Vagina (tissue), 2 donors: ENCODE results near the gene PTPRD. TPM values are rescaled to one million over a fixed set of nuclear protein-coding genes. Genes with fewer than 3 reads are reported as not detected.

Experiments
- DNase-seq, 2 donors: peaks; one replicate each; pipeline ENCODE4 v3.0.0-alpha.2; 2017; ENCODE audit errors: extremely low spot score in 2 of 2
- H3K27ac ChIP-seq: fragments of 200-600 bp; sonication (generic); one replicate; pipeline ENCODE4 v1.5.1; 2019
- H3K27me3 ChIP-seq: fragments of 200-600 bp; sonication (generic); one replicate; pipeline ENCODE4 v1.5.1; 2019
- H3K36me3 ChIP-seq, 2 donors: fragments of 200-600 bp; sonication (generic); one replicate each; pipeline ENCODE4 v1.5.1; 2017 to 2019
- H3K4me1 ChIP-seq: fragments of 200-600 bp; sonication (generic); one replicate; pipeline ENCODE4 v1.5.1; 2019
- H3K4me3 ChIP-seq, 2 donors: fragments of 200-600 bp; sonication (generic); 1 replicate in 1 of 2; 2 replicates in 1 of 2; pipeline ENCODE4 v1.5.1; 2016 to 2019
- H3K9me3 ChIP-seq: fragments of 200-600 bp; sonication (generic); one replicate; pipeline ENCODE4 v1.5.1; 2019
- CTCF ChIP-seq, 3 experiments: fragments of 450-650 bp in 2 of 3; fragments of 200-600 bp in 1 of 3; sonication (generic) in 1 of 3; IDR thresholded peaks; one replicate each; pipeline ENCODE4 v1.5.1; 2017 to 2019; ENCODE audit warnings: antibody characterized with exemption in 3 of 3, mild to moderate bottlenecking in 2 of 3, moderate library complexity in 2 of 3
- POLR2A ChIP-seq, 2 donors: fragments of 450-650 bp; IDR thresholded peaks; one replicate each; pipeline ENCODE4 v1.6.1; 2017; ENCODE audit warnings: antibody characterized with exemption in 2 of 2, mild to moderate bottlenecking in 2 of 2, moderate library complexity in 2 of 2
- POLR2AphosphoS5 ChIP-seq, 2 donors: sonication (generic); formaldehyde crosslinking; IDR thresholded peaks; one replicate each; pipeline ENCODE4 v1.9.0; 2017; ENCODE audit warnings: antibody characterized with exemption in 2 of 2, mild to moderate bottlenecking in 2 of 2, low read depth in 1 of 2; ENCODE audit not compliant: insufficient read depth in 1 of 2
- intact Hi-C: fragments of 100-400 bp; cut with DNase I; formaldehyde crosslinking; loops from one replicate; pipeline ENCODE4 v1.15.1; 2023
- total RNA-seq: library from RNA; depleted of rRNA; stranded (reverse); fragments of >200 nt; gene quantifications from one replicate; pipeline ENCODE4 v1.2.3, GENCODE V29; 2016

The PTPRD gene
- total RNA-seq, 1 donor from 2014 or later: 10.3 TPM

GRCh38 chr9:9670454-9670853 is 942.3 kb downstream of the PTPRD start:
- Histone ChIP-seq H3K27me3 (no peaks in the 10 kb centered on the region), H3K27ac (no peak overlapping the region), H3K4me1 (no peaks in the 10 kb centered on the region), H3K4me3 (no peak overlapping the region), H3K36me3 (no peaks in the 10 kb centered on the region), H3K9me3 (no peaks in the 10 kb centered on the region)
- DNase-seq: no peak
- intact Hi-C loops: no loop called here
- TF ChIP-seq CTCF (IDR thresholded peaks at IDR 0.05) (no peak), POLR2AphosphoS5 (IDR thresholded peaks at IDR 0.05; ENCODE audit: insufficient read depth in 1 of 2, low read depth in 1 of 2) (no peak), POLR2A (IDR thresholded peaks at IDR 0.05) (no peak)

- Histone ChIP-seq H3K27ac (no peak overlapping the region), H3K9me3 (no peaks in the 10 kb centered on the region), H3K36me3 (no peaks in the 10 kb centered on the region), H3K4me3 (no peak overlapping the region), H3K27me3 (no peaks in the 10 kb centered on the region), H3K4me1 (no peaks in the 10 kb centered on the region)
- intact Hi-C loops: no loop called here
- DNase-seq: no peak
- no peak for TF ChIP-seq CTCF (IDR thresholded peaks at IDR 0.05)
- TF ChIP-seq POLR2AphosphoS5 (IDR thresholded peaks at IDR 0.05; ENCODE audit: insufficient read depth in 1 of 2, low read depth in 1 of 2): no peak
These were observed 967.8 kb downstream of the PTPRD start for GRCh38 chr9:9645006-9645405.

- Histone ChIP-seq H3K27me3 (no peaks in the 10 kb centered on the region), H3K36me3 (no peaks in the 10 kb centered on the region), H3K4me3 (no peak overlapping the region), H3K27ac (no peak overlapping the region), H3K9me3 (no peaks in the 10 kb centered on the region), H3K4me1 (no peaks in the 10 kb centered on the region)
- intact Hi-C loops: no loop called here
- no peak for DNase-seq
- TF ChIP-seq POLR2AphosphoS5 (IDR thresholded peaks at IDR 0.05; ENCODE audit: insufficient read depth in 1 of 2, low read depth in 1 of 2) (no peak), POLR2A (IDR thresholded peaks at IDR 0.05) (no peak)
These were observed 981.5 kb downstream of the PTPRD start for GRCh38 chr9:9631284-9631683.

- no peak overlapping the region for H3K27ac ChIP-seq
- DNase-seq: no peak
- no peak overlapping the region for H3K4me3 ChIP-seq
- TF ChIP-seq CTCF (IDR thresholded peaks at IDR 0.05) (no peak), POLR2AphosphoS5 (IDR thresholded peaks at IDR 0.05; ENCODE audit: insufficient read depth in 1 of 2, low read depth in 1 of 2) (no peak), POLR2A (IDR thresholded peaks at IDR 0.05) (no peak)
- H3K4me1 ChIP-seq: no peaks in the 10 kb centered on the region
- intact Hi-C loops: no loop called here
- H3K36me3 ChIP-seq: no peaks in the 10 kb centered on the region
- no peaks in the 10 kb centered on the region for H3K27me3 ChIP-seq
- no peaks in the 10 kb centered on the region for H3K9me3 ChIP-seq
These were observed 987.6 kb downstream of the PTPRD start for GRCh38 chr9:9625248-9625647.

- TF ChIP-seq POLR2A (IDR thresholded peaks at IDR 0.05) (no peak), POLR2AphosphoS5 (IDR thresholded peaks at IDR 0.05; ENCODE audit: insufficient read depth in 1 of 2, low read depth in 1 of 2) (no peak), CTCF (IDR thresholded peaks at IDR 0.05) (no peak)
- DNase-seq: no peak
- intact Hi-C loops: no loop called here
- no peaks in the 10 kb centered on the region for H3K27me3 ChIP-seq
- H3K36me3 ChIP-seq: no peaks in the 10 kb centered on the region
- H3K4me1 ChIP-seq: no peaks in the 10 kb centered on the region
- no peak overlapping the region for H3K27ac ChIP-seq
- no peak overlapping the region for H3K4me3 ChIP-seq
- H3K9me3 ChIP-seq: no peaks in the 10 kb centered on the region
These were observed 989.3 kb downstream of the PTPRD start for GRCh38 chr9:9623506-9623905.
